ENCODE results near the gene STMN3. TPM values are rescaled to one million over a fixed set of nuclear protein-coding genes. Genes with fewer than 3 reads are reported as not detected.
"Not testable (repeated sequence)": the region's sequence is repeated elsewhere in the genome, so short reads cannot be mapped to it uniquely, and the experiment has no call there.

Gene STMN3
- total RNA-seq, 1 experiment from 2014 or later: 27.9 TPM

GRCh38 chr20:63606686-63607085 is 46.5 kb downstream of the STMN3 start:
- Mint-ChIP-seq H3K27ac (ENCODE audit: unreplicated experiment) (no peak overlapping the region), H3K4me3 (ENCODE audit: unreplicated experiment) (no peak overlapping the region), H3K4me1 (ENCODE audit: low read depth, unreplicated experiment) (no peaks in the 10 kb centered on the region), H3K36me3 (ENCODE audit: insufficient read depth, unreplicated experiment) (peaks cover 24% of the 10 kb centered on the region), H3K9me3 (ENCODE audit: unreplicated experiment) (no peaks in the 10 kb centered on the region), H3K27me3 (ENCODE audit: insufficient read depth, unreplicated experiment) (no peaks in the 10 kb centered on the region)
- Histone ChIP-seq H3K4me1 (no peaks in the 10 kb centered on the region), H3K9me3 (no peaks in the 10 kb centered on the region), H3K4me3 (ENCODE audit: low read depth, low read length) (no peak overlapping the region), H3K27me3 (replicated peaks; ENCODE audit: control insufficient read depth, insufficient read depth, low read length) (no peaks in the 10 kb centered on the region), H3K36me3 (ENCODE audit: control insufficient read depth, insufficient read depth, low read length) (0 out of 2 replicates have a peak, but pooled peaks cover 1% of the 10 kb centered on the region)
- BruUV-seq (replicated peaks): no TSS peak
- ChIA-PET POLR2A (no interaction called here), CTCF (interaction anchor here (0.6 kb wide), 1 partner anchor 54 kb away, joined by 3 read pairs; no protein-coding TSS in a partner anchor)
- intact Hi-C loops (cut with micrococcal nuclease; ENCODE audit: unreplicated experiment): no loop called here
- no peak for TF ChIP-seq CTCF (IDR thresholded peaks at IDR 0.05; ENCODE audit: insufficient read depth in 1 of 2, low read depth in 1 of 2, low read length in 1 of 2, severe bottlenecking in 1 of 2, unreplicated experiment in 1 of 2)
- DNase-seq: no peak

- Histone ChIP-seq H3K27me3 (replicated peaks; ENCODE audit: control insufficient read depth, insufficient read depth, low read length) (no peaks in the 10 kb centered on the region), H3K4me3 (ENCODE audit: low read depth, low read length) (no peak overlapping the region), H3K4me1 (no peaks in the 10 kb centered on the region), H3K9me3 (no peaks in the 10 kb centered on the region), H3K36me3 (ENCODE audit: control insufficient read depth, insufficient read depth, low read length) (0 out of 2 replicates have a peak, but pooled peaks cover 1% of the 10 kb centered on the region)
- H3K27me3 Mint-ChIP-seq (ENCODE audit: insufficient read depth, unreplicated experiment): no peaks in the 10 kb centered on the region
- H3K9me3 Mint-ChIP-seq (ENCODE audit: unreplicated experiment): no peaks in the 10 kb centered on the region
- no TSS peak for BruUV-seq (replicated peaks)
- H3K27ac Mint-ChIP-seq (ENCODE audit: unreplicated experiment): no peak overlapping the region
- POLR2A ChIA-PET: no interaction called here
- peaks cover 30% of the 10 kb centered on the region for H3K36me3 Mint-ChIP-seq (ENCODE audit: insufficient read depth, unreplicated experiment)
- CTCF ChIA-PET: interaction anchor here (1.0 kb wide), 1 partner anchor 13 kb away, joined by 3 read pairs; no protein-coding TSS in a partner anchor
- no peak overlapping the region for H3K4me3 Mint-ChIP-seq (ENCODE audit: unreplicated experiment)
- no peak for TF ChIP-seq CTCF (IDR thresholded peaks at IDR 0.05; ENCODE audit: insufficient read depth in 1 of 2, low read depth in 1 of 2, low read length in 1 of 2, severe bottlenecking in 1 of 2, unreplicated experiment in 1 of 2)
- no peak for DNase-seq
- no peaks in the 10 kb centered on the region for H3K4me1 Mint-ChIP-seq (ENCODE audit: low read depth, unreplicated experiment)
- intact Hi-C loops (cut with micrococcal nuclease; ENCODE audit: unreplicated experiment): no loop called here
These were observed 50.9 kb downstream of the STMN3 start for GRCh38 chr20:63602321-63602720.

- H3K9me3 ChIP-seq; H3K27ac Mint-ChIP-seq (ENCODE audit: unreplicated experiment); DNase-seq; CTCF ChIA-PET; H3K4me3 Mint-ChIP-seq (ENCODE audit: unreplicated experiment); H3K4me1 ChIP-seq; H3K36me3 ChIP-seq (ENCODE audit: control insufficient read depth, insufficient read depth, low read length); H3K4me3 ChIP-seq (ENCODE audit: low read depth, low read length); H3K9me3 Mint-ChIP-seq (ENCODE audit: unreplicated experiment); BruUV-seq (replicated peaks); intact Hi-C loops (cut with micrococcal nuclease; ENCODE audit: unreplicated experiment); H3K4me1 Mint-ChIP-seq (ENCODE audit: low read depth, unreplicated experiment); H3K27me3 Mint-ChIP-seq (ENCODE audit: insufficient read depth, unreplicated experiment); H3K27me3 ChIP-seq (replicated peaks; ENCODE audit: control insufficient read depth, insufficient read depth, low read length): not testable (repeated sequence)
- peaks cover 30% of the 10 kb centered on the region for H3K36me3 Mint-ChIP-seq (ENCODE audit: insufficient read depth, unreplicated experiment)
- POLR2A ChIA-PET: interaction anchor here (0.5 kb wide), 1 partner anchor 381 kb away, joined by 4 read pairs; no protein-coding TSS in a partner anchor
These were observed 51.5 kb downstream of the STMN3 start for GRCh38 chr20:63601679-63602078.

All from Caco-2 (cell line).